Bronchial epithelial cell (primary cell): ENCODE data around the gene ADAM11. TPM values are rescaled to one million over a fixed set of nuclear protein-coding genes. Genes with fewer than 3 reads are reported as not detected.
A peak's percentile ranks its signal among the peaks of the same experiment; 100 is the strongest.

Source experiments
- DNase-seq: peaks from one replicate; pipeline ENCODE4 v3.0.0-alpha.2; 2010; ENCODE audit warnings: low read depth
- FAIRE-seq: peaks from 2 replicates; lab custom pipeline; 2011; peaks lifted over from hg19 to GRCh38; lab: Jason Lieb, UNC
- H3K27me3 ChIP-seq: 2 replicates; pipeline ENCODE4 v1.5.1; 2011; ENCODE audit warnings: low read length; ENCODE audit not compliant: control insufficient read depth, insufficient read depth
- H3K36me3 ChIP-seq: 2 replicates; pipeline ENCODE4 v1.5.1; 2011; ENCODE audit warnings: low read length; ENCODE audit not compliant: control insufficient read depth, insufficient read depth
- H3K4me3 ChIP-seq: 2 replicates; pipeline ENCODE4 v1.5.1; 2011; ENCODE audit warnings: mild to moderate bottlenecking, low read depth, low read length, control low read depth
- total RNA-seq: library from RNA; depleted of rRNA; stranded (reverse); fragments of >200 nt; gene quantifications from 2 replicates; pipeline ENCODE4 v1.2.1, GENCODE V29; 2014
- TF ChIP-seq, protein P1 (sequence below): IDR thresholded peaks from 2 replicates; pipeline ENCODE4 v1.5.1; 2011; ENCODE audit warnings: mild to moderate bottlenecking, moderate library complexity, low read length, control low read depth, inconsistent platforms; ENCODE audit not compliant: insufficient read depth, severe bottlenecking

The ADAM11 gene
- total RNA-seq, 1 donor from 2014 or later = 0.53 TPM

DNA sequence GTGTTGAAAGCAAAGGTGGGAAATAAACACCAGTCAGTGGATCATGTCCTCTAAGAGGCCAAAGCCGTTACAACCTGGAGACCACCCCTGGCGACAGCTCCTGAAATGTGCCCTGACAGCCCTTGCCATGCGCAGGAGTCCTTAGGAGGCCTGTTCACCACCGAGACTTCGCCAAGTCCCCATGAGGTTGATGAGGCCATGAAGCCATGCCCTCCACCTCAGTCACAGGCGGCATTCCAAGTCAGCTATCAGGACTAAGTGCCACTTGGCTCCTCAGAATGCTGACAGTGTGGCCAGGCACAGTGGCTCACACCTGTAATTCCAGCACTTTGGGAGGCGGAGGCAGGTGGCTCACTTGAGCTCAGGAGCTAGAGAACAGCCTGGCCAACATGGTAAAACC, 27.1 kb downstream of the ADAM11 start:
- Histone ChIP-seq H3K27me3 (peaks cover 4% of the 10 kb centered on the region), H3K36me3 (no peaks in the 10 kb centered on the region), H3K4me3 (no peak overlapping the region)
- TF ChIP-seq, protein P1, sequence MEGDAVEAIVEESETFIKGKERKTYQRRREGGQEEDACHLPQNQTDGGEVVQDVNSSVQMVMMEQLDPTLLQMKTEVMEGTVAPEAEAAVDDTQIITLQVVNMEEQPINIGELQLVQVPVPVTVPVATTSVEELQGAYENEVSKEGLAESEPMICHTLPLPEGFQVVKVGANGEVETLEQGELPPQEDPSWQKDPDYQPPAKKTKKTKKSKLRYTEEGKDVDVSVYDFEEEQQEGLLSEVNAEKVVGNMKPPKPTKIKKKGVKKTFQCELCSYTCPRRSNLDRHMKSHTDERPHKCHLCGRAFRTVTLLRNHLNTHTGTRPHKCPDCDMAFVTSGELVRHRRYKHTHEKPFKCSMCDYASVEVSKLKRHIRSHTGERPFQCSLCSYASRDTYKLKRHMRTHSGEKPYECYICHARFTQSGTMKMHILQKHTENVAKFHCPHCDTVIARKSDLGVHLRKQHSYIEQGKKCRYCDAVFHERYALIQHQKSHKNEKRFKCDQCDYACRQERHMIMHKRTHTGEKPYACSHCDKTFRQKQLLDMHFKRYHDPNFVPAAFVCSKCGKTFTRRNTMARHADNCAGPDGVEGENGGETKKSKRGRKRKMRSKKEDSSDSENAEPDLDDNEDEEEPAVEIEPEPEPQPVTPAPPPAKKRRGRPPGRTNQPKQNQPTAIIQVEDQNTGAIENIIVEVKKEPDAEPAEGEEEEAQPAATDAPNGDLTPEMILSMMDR = no peak
- DNase-seq (no peak), FAIRE-seq (no peak)

GRCh38 chr17:44786551-44787081, 27.8 kb downstream of the ADAM11 start:
- Histone ChIP-seq H3K4me3 (no peak overlapping the region), H3K36me3 (no peaks in the 10 kb centered on the region), H3K27me3 (peaks cover 4% of the 10 kb centered on the region)
- TF ChIP-seq, protein P1 = no peak
- FAIRE-seq = no peak
- no peak for DNase-seq

GRCh38 chr17:44787271-44787940, 28.6 kb downstream of the ADAM11 start:
- Histone ChIP-seq H3K36me3 (no peaks in the 10 kb centered on the region), H3K4me3 (no peak overlapping the region), H3K27me3 (peaks cover 4% of the 10 kb centered on the region)
- DNase-seq (no peak), FAIRE-seq (no peak)
- TF ChIP-seq, protein P1 = no peak

- Histone ChIP-seq H3K27me3 (peaks cover 4% of the 10 kb centered on the region), H3K4me3 (no peak overlapping the region), H3K36me3 (no peaks in the 10 kb centered on the region)
- FAIRE-seq (no peak), DNase-seq (no peak)
- TF ChIP-seq, protein P1 = no peak
These were observed 29.4 kb downstream of the ADAM11 start for GRCh38 chr17:44788139-44788538.

GRCh38 chr17:44792276-44792675, 33.5 kb downstream of the ADAM11 start:
- Histone ChIP-seq H3K4me3 (no peak overlapping the region), H3K36me3 (no peaks in the 10 kb centered on the region), H3K27me3 (peaks cover under 1% of the 10 kb centered on the region)
- no peak for FAIRE-seq
- TF ChIP-seq, protein P1 = no peak
- DNase-seq = peak; percentile 58
